ENCODE data around the gene ARPP21.

DNA sequence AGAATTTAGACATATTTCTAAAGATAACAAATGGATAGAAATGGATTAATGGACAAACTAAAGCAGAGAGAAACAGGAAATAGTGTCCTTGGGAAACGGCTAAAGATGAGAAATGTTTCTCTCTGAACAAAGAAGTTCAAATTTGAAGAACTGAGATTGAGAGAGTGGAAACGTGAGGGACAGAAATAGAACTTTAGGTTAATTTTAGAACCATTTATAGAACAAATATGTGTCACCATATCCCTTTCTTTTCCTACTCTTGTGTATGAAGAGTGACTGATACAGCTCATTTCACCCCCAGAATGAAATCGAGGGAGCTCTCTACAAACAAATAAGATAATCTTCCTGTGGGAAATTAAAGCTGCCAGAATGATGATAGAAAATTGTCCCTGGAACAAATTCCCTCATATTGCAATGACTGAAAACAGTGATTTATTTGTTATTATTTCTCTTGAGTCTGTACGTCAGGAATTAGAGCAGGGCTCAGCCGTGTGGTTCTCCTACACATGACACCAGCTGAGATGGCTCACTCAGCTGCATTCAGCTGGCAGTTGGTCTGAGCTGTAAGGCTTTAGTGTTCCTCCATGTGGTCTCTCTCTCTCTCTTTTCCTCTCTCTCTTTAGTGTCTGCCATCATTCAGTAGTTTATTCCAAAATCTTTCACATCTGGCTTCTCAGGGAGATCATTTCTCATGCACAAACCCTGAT is 46.6 kb upstream of the ARPP21 start:
- no peak for TF ChIP-seq POLR2A (IDR thresholded peaks at IDR 0.05; ENCODE audit: low read depth)
- TF ChIP-seq, protein P1, sequence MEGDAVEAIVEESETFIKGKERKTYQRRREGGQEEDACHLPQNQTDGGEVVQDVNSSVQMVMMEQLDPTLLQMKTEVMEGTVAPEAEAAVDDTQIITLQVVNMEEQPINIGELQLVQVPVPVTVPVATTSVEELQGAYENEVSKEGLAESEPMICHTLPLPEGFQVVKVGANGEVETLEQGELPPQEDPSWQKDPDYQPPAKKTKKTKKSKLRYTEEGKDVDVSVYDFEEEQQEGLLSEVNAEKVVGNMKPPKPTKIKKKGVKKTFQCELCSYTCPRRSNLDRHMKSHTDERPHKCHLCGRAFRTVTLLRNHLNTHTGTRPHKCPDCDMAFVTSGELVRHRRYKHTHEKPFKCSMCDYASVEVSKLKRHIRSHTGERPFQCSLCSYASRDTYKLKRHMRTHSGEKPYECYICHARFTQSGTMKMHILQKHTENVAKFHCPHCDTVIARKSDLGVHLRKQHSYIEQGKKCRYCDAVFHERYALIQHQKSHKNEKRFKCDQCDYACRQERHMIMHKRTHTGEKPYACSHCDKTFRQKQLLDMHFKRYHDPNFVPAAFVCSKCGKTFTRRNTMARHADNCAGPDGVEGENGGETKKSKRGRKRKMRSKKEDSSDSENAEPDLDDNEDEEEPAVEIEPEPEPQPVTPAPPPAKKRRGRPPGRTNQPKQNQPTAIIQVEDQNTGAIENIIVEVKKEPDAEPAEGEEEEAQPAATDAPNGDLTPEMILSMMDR (IDR thresholded peaks at IDR 0.05): no peak
- no peak for TF ChIP-seq EP300 (IDR thresholded peaks at IDR 0.05)
- no peak for TF ChIP-seq POLR2AphosphoS5 (IDR thresholded peaks at IDR 0.05)
